NCI-H2107 (cell line): ENCODE measurements around the gene SPNS3.

Source experiments
- DNase-seq: peaks from one replicate; lab custom pipeline; 2025; lab: John Stamatoyannopoulos, UW

Gene SPNS3

GRCh38 chr17:4488989-4489595 lies 55.4 kb downstream of the SPNS3 start:
- DNase-seq = no peak

GRCh38 chr17:4490109-4490591 lies 56.4 kb downstream of the SPNS3 start:
- no peak for DNase-seq

GRCh38 chr17:4490637-4491061 lies 56.9 kb downstream of the SPNS3 start:
- no peak for DNase-seq

- no peak for DNase-seq
These were observed 59.2 kb downstream of the SPNS3 start for GRCh38 chr17:4492721-4493561.

- no peak for DNase-seq
These were observed 63.5 kb downstream of the SPNS3 start for GRCh38 chr17:4497101-4497824.

GRCh38 chr17:4498461-4499397 lies 65.0 kb downstream of the SPNS3 start, which contains the start of gene SPNS2:
Gene SPNS2, plus strand, starts transcription at chr17:4498881. Its CDS starts 167 bp downstream, at chr17:4499048.
- no peak for DNase-seq

- DNase-seq = no peak
These were observed 65.9 kb downstream of the SPNS3 start for GRCh38 chr17:4499431-4500190.

GRCh38 chr17:4500191-4500571 lies 66.4 kb downstream of the SPNS3 start:
- DNase-seq = no peak

- no peak for DNase-seq
These were observed 67.7 kb downstream of the SPNS3 start for GRCh38 chr17:4501295-4501949.

- no peak for DNase-seq
These were observed 68.9 kb downstream of the SPNS3 start for GRCh38 chr17:4502466-4503154.

GRCh38 chr17:4503283-4504025 lies 69.7 kb downstream of the SPNS3 start:
- DNase-seq = no peak

- no peak for DNase-seq
These were observed 70.4 kb downstream of the SPNS3 start for GRCh38 chr17:4504188-4504587.

GRCh38 chr17:4505187-4505586 lies 71.4 kb downstream of the SPNS3 start:
- DNase-seq = no peak

- no peak for DNase-seq
These were observed 72.6 kb downstream of the SPNS3 start for GRCh38 chr17:4506175-4506813.

- no peak for DNase-seq
These were observed 73.2 kb downstream of the SPNS3 start for GRCh38 chr17:4506892-4507291.

GRCh38 chr17:4507361-4508111 lies 73.8 kb downstream of the SPNS3 start:
- no peak for DNase-seq

- DNase-seq = no peak
These were observed 74.5 kb downstream of the SPNS3 start for GRCh38 chr17:4508207-4508606.

- no peak for DNase-seq
These were observed 75.7 kb downstream of the SPNS3 start for GRCh38 chr17:4509401-4509800.
